Activated CD8-positive, alpha-beta memory T cell treated with anti-CD3 and anti-CD28 coated beads, Interleukin-2, amount 10 ng/mL, durations not matched to agents 7 days and 5 days (primary cell): ENCODE measurements around the gene MPDU1. TPM values are rescaled to one million over a fixed set of nuclear protein-coding genes. Genes with fewer than 3 reads are reported as not detected.
"Not testable (repeated sequence)": the region's sequence is repeated elsewhere in the genome, so short reads cannot be mapped to it uniquely, and the experiment has no call there.

ENCODE experiments used
- ATAC-seq: fragments of 150-1000 bp; cut with Tn5 transposase; one replicate; pipeline ENCODE4 v1.10.0; 2021; ENCODE audit warnings: moderate library complexity
- CTCF ChIA-PET: fragments of 350-600 bp; sonication (Branson Sonifier 250); formaldehyde crosslinking; loops from one replicate; lab custom pipeline; 2021; ENCODE audit warnings: antibody characterized with exemption; lab: Charles Lee
- DNase-seq: peaks from one replicate; pipeline ENCODE4 v3.0.0-alpha.2; 2020
- H3K27ac Mint-ChIP-seq: one replicate; pipeline ENCODE4 v1.8.0; 2021; ENCODE audit warnings: mild to moderate bottlenecking, mixed read lengths
- H3K27me3 Mint-ChIP-seq: one replicate; pipeline ENCODE4 v1.8.0; 2021; ENCODE audit warnings: mixed read lengths
- H3K36me3 Mint-ChIP-seq: one replicate; pipeline ENCODE4 v1.8.0; 2021; ENCODE audit warnings: mild to moderate bottlenecking, mixed read lengths
- H3K4me1 Mint-ChIP-seq: one replicate; pipeline ENCODE4 v1.8.0; 2021; ENCODE audit warnings: mixed read lengths
- H3K4me3 Mint-ChIP-seq: one replicate; pipeline ENCODE4 v1.8.0; 2021; ENCODE audit warnings: mild to moderate bottlenecking, moderate library complexity, mixed read lengths
- H3K9me3 Mint-ChIP-seq: one replicate; pipeline ENCODE4 v1.8.0; 2022; ENCODE audit warnings: low read depth, mixed read lengths
- total RNA-seq, 2 experiments: library from RNA; stranded (reverse); gene quantifications; one replicate each; pipeline ENCODE4 v1.2.3, GENCODE V29; 2021

The MPDU1 gene
- total RNA-seq, 2 experiments from 2014 or later = 57.6 to 76.9 TPM

DNA sequence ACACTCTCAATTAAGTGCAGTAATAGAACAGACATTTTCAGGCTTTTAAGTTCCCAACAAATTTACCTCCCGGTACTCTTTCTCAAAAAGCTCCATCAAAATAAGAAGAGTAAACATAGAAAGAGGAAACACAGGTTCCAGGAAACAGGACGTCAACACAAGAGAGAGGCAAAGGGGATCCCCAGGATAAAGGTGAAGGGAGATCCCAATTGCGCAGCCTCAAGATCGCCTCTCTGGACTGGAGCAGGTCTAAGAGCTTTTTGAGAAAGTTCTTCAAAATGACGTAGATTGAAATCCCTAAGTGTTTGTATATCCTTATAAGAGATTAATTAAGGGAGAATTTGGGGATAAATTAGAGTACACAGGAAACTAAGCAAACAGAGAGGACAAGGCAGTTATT lies 35.0 kb downstream of the MPDU1 start:
- CTCF ChIA-PET = interaction anchor here (0.9 to 1.4 kb wide), 3 partner anchors 8 to 50 kb away, joined by 3 read pairs; partner anchors contain the start of gene SAT2
- H3K9me3 Mint-ChIP-seq = no peaks in the 10 kb centered on the region
- ATAC-seq (no peak), DNase-seq (no peak)
- no peaks in the 10 kb centered on the region for H3K36me3 Mint-ChIP-seq
- H3K4me3 Mint-ChIP-seq = no peak overlapping the region
- H3K4me1 Mint-ChIP-seq = peaks cover 4% of the 10 kb centered on the region
- no peak overlapping the region for H3K27ac Mint-ChIP-seq
- H3K27me3 Mint-ChIP-seq = no peaks in the 10 kb centered on the region

- CTCF ChIA-PET = interaction anchor here (1.6 to 3.1 kb wide), 2 partner anchors 11 to 68 kb away, joined by 3 to 9 read pairs; no protein-coding TSS in a partner anchor
- no peaks in the 10 kb centered on the region for H3K36me3 Mint-ChIP-seq
- DNase-seq (no peak), ATAC-seq (no peak)
- H3K4me1 Mint-ChIP-seq = no peaks in the 10 kb centered on the region
- H3K9me3 Mint-ChIP-seq = no peaks in the 10 kb centered on the region
- no peak overlapping the region for H3K27ac Mint-ChIP-seq
- H3K27me3 Mint-ChIP-seq = no peaks in the 10 kb centered on the region
- no peak overlapping the region for H3K4me3 Mint-ChIP-seq
These were observed 37.2 kb downstream of the MPDU1 start for GRCh38 chr17:7620835-7621234.

DNA sequence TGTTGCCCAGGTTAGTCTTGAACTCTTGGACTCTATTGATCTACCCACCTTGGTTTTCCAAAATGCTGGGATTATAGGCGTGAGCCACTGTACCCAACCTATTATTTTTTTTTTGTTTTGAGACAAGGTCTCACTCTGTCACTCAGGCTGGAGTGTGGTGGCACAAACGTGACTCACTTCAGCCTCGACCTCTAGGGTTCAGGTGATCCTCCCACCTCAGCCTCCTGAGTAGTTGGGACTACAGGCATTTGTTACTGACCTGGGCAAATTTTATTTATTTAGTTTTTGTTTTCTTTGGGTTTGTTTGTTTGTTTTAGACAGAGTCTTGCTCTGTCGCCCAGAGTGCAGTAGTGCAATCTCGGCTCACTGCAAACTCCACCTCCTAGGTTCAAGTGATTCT lies 40.0 kb downstream of the MPDU1 start:
- Mint-ChIP-seq H3K4me1 (peaks cover 14% of the 10 kb centered on the region), H3K36me3 (peaks cover 2% of the 10 kb centered on the region), H3K27ac (no peak overlapping the region), H3K9me3 (no peaks in the 10 kb centered on the region), H3K4me3 (no peak overlapping the region), H3K27me3 (no peaks in the 10 kb centered on the region)
- ATAC-seq (no peak), DNase-seq (no peak)
- CTCF ChIA-PET = interaction anchor here (1.4 kb wide), 1 partner anchor 64 kb away, joined by 4 read pairs; the partner anchor contains the start of gene WRAP53

GRCh38 chr17:7625749-7626148 lies 42.1 kb downstream of the MPDU1 start:
- peaks cover 14% of the 10 kb centered on the region for H3K4me1 Mint-ChIP-seq
- H3K9me3 Mint-ChIP-seq, H3K27me3 Mint-ChIP-seq, DNase-seq, H3K27ac Mint-ChIP-seq, H3K36me3 Mint-ChIP-seq, ATAC-seq, H3K4me3 Mint-ChIP-seq: not testable (repeated sequence)
- CTCF ChIA-PET = interaction anchor here (1.3 to 4.4 kb wide), 2 partner anchors 10 to 61 kb away, joined by 3 to 43 read pairs; partner anchors contain the start of genes FXR2, TP53 and WRAP53

GRCh38 chr17:7626307-7626706 lies 42.7 kb downstream of the MPDU1 start:
- no peak overlapping the region for H3K27ac Mint-ChIP-seq
- CTCF ChIA-PET = interaction anchor here (1.0 to 4.4 kb wide), 5 partner anchors 8 to 60 kb away, joined by 3 to 43 read pairs (median 9); partner anchors contain the start of genes ATP1B2, FXR2, TP53 and WRAP53
- DNase-seq (no peak), ATAC-seq (no peak)
- peaks cover 14% of the 10 kb centered on the region for H3K4me1 Mint-ChIP-seq
- peaks cover 2% of the 10 kb centered on the region for H3K36me3 Mint-ChIP-seq
- no peaks in the 10 kb centered on the region for H3K27me3 Mint-ChIP-seq
- peak overlapping the region; percentile 86 for H3K4me3 Mint-ChIP-seq
- no peaks in the 10 kb centered on the region for H3K9me3 Mint-ChIP-seq

DNA sequence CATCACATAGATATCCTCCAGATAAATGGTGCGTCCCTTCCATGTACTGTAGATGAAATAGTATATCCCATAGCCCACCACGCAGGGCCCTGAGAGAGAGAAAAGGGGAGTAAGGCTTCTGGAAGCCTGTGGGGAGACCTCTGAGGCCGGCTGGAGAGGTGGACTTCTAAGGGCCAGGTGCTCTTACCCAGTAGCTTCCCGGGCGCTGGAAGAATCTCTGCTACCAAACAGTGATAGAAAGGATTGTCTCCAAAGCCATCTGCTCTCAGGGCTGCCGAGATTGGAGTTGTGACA lies 43.3 kb downstream of the MPDU1 start:
- ATAC-seq = no peak
- CTCF ChIA-PET = interaction anchor here (1.0 to 4.4 kb wide), 6 partner anchors 8 to 60 kb away, joined by 3 to 43 read pairs (median 8); partner anchors contain the start of genes ATP1B2, FXR2, SOX15 and TP53
- no peaks in the 10 kb centered on the region for H3K9me3 Mint-ChIP-seq
- peak overlapping the region; percentile 86 for H3K4me3 Mint-ChIP-seq
- H3K27me3 Mint-ChIP-seq = no peaks in the 10 kb centered on the region
- H3K27ac Mint-ChIP-seq = peak overlapping the region; percentile 70
- peaks cover 2% of the 10 kb centered on the region for H3K36me3 Mint-ChIP-seq
- H3K4me1 Mint-ChIP-seq = peaks cover 14% of the 10 kb centered on the region
- no peak for DNase-seq

DNA sequence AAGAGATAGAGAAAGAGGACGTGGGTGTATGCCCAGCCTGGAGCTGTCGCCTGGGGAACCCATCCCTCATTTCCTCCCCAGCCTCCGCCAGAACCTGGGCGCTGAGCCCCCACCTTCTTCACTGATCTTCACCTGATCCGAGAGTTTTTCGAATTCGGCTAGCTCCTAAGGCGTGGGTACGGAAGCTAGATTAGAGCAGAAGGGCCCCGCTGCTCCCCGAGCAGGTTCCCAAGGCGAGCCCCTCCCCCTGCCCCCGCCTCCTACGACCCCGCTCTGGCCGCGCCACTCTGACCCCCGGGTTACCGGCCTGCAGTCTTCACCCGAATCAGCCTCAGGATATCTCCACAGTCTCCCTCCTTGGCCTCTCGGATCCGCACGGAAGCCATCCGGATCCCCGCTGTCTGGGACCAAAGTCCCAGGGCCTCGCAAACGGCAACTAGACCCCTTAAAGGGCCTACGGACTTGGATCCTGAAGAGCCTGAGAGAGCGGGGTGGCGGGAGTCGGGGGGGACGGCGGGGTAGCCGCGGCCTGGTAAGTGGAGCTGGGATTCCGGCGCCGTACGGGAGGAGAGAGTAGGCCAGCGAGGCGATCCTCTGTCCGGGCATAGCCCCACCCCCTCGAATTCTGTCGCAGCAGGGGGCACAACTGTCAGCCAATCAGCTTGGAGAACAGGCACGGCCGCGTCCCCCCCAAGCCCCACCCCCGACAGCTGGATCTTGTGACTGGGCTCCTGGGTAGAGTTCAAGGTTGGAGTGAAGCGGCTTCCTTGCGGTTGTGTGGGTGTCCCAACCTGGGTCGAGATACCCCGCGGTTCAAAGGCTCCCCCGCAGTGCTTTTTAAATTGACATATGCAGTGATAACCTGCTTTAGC lies 43.8 kb downstream of the MPDU1 start, which contains the start of gene SAT2:
Gene SAT2, minus strand, starts transcription at position 572 of the 872 bp plus-strand sequence. Its CDS starts 186 bp downstream, at position 386.
- DNase-seq (peak; percentile 95), ATAC-seq (peak; percentile 98)
- CTCF ChIA-PET = interaction anchor here (0.6 to 4.4 kb wide), 12 partner anchors 9 to 624 kb away, joined by 3 to 43 read pairs (median 4); partner anchors contain the start of genes ATP1B2, FXR2, SOX15 and TP53
- Mint-ChIP-seq H3K27ac (peak within 1 kb of the TSS; percentile 70), H3K4me1 (peaks cover 14% of the 10 kb centered on the region), H3K27me3 (no peaks in the 10 kb centered on the region), H3K36me3 (peaks cover 2% of the 10 kb centered on the region), H3K4me3 (peak within 1 kb of the TSS; percentile 86), H3K9me3 (no peaks in the 10 kb centered on the region)

GRCh38 chr17:7629939-7630571 lies 46.4 kb downstream of the MPDU1 start, which contains the start of gene SHBG:
TSS of gene SHBG (plus strand) at chr17:7630135. CDS start at chr17:7630173, 38 bp downstream.
- no peaks in the 10 kb centered on the region for H3K27me3 Mint-ChIP-seq
- no peak within 1 kb of the TSS for H3K4me3 Mint-ChIP-seq
- CTCF ChIA-PET = interaction anchor here (0.5 to 5.8 kb wide), 3 partner anchors 10 to 193 kb away, joined by 3 to 77 read pairs (median 3); partner anchors contain the start of genes TP53 and WRAP53
- H3K4me1 Mint-ChIP-seq = peaks cover 14% of the 10 kb centered on the region
- no peak within 1 kb of the TSS for H3K27ac Mint-ChIP-seq
- H3K36me3 Mint-ChIP-seq = peaks cover 2% of the 10 kb centered on the region
- DNase-seq (no peak), ATAC-seq (no peak)
- no peaks in the 10 kb centered on the region for H3K9me3 Mint-ChIP-seq

- no peaks in the 10 kb centered on the region for H3K27me3 Mint-ChIP-seq
- H3K36me3 Mint-ChIP-seq = no peaks in the 10 kb centered on the region
- no peak for ATAC-seq
- DNase-seq = no peak
- H3K9me3 Mint-ChIP-seq = no peaks in the 10 kb centered on the region
- H3K27ac Mint-ChIP-seq = no peak overlapping the region
- peaks cover 7% of the 10 kb centered on the region for H3K4me1 Mint-ChIP-seq
- CTCF ChIA-PET = interaction anchor here (0.8 to 5.8 kb wide), 15 partner anchors 10 to 276 kb away, joined by 3 to 77 read pairs (median 5); partner anchors contain the start of genes ATP1B2, CD68, FXR2 and SOX15
- H3K4me3 Mint-ChIP-seq = no peak overlapping the region
These were observed 48.0 kb downstream of the MPDU1 start for GRCh38 chr17:7631398-7632380.

DNA sequence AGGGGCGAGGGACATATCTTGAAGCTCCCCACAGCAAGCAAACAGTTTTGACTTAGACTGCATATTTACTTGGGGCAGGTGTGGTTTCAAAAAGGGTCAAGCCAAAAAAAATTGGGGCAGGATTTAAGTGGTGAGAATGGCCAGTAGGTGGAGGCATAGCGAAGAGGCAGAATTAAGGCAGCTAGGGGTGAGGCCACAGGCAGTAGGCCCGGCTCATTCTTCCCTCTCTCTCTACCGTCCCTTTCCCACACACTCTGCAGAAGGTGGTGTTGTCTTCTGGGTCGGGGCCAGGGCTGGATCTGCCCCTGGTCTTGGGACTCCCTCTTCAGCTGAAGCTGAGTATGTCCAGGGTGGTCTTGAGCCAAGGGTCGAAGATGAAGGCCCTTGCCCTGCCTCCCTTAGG lies 48.8 kb downstream of the MPDU1 start:
- Mint-ChIP-seq H3K4me1 (peaks cover 3% of the 10 kb centered on the region), H3K27me3 (no peaks in the 10 kb centered on the region), H3K36me3 (no peaks in the 10 kb centered on the region), H3K27ac (no peak overlapping the region), H3K9me3 (no peaks in the 10 kb centered on the region), H3K4me3 (no peak overlapping the region)
- CTCF ChIA-PET = interaction anchor here (0.8 to 5.8 kb wide), 17 partner anchors 10 to 409 kb away, joined by 3 to 77 read pairs (median 5); partner anchors contain the start of genes ATP1B2, CD68, FXR2 and SOX15
- DNase-seq (peak; percentile 59), ATAC-seq (peak; percentile 28)

DNA sequence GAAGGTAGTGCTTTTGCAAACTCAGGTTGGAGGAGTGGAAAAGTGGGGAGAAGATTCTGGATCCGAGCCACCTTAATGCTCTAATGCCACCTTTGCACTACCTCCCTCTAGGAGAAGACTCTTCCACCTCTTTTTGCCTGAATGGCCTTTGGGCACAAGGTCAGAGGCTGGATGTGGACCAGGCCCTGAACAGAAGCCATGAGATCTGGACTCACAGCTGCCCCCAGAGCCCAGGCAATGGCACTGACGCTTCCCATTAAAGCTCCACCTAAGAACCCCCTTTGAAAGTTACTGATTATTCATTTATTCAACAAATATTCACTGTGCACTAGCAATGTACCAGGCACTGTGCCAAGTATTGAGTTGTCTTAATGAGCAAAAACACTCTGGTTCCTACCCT lies 49.4 kb downstream of the MPDU1 start:
- Mint-ChIP-seq H3K9me3 (no peaks in the 10 kb centered on the region), H3K27ac (no peak overlapping the region), H3K36me3 (no peaks in the 10 kb centered on the region), H3K4me3 (no peak overlapping the region), H3K27me3 (no peaks in the 10 kb centered on the region), H3K4me1 (no peaks in the 10 kb centered on the region)
- CTCF ChIA-PET = interaction anchor here (0.8 to 5.8 kb wide), 16 partner anchors 9 to 409 kb away, joined by 3 to 77 read pairs (median 5); partner anchors contain the start of genes CD68, FXR2, SOX15 and TP53
- ATAC-seq (no peak), DNase-seq (no peak)

DNA sequence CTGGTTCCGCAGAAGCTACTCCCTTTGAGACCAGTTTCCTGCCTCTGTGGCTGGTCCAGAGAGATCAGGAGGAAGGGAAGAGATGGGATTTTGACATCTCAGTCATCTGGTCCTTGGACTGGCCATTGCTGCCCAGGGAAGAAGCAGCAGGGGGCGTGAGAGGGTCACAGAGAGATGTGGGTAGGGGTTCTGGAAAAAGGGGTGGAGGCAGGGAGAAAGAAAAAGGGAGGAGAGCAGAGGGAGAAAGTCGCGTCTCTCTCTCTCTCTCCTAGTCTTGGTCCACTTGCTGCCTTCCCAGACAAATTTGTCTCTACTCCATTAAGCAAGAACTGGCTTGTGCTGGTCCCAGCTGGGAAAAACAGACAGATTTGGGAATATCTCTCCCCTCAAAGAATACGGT lies 50.7 kb downstream of the MPDU1 start:
- Mint-ChIP-seq H3K4me3 (no peak overlapping the region), H3K27ac (no peak overlapping the region), H3K27me3 (peaks cover 3% of the 10 kb centered on the region), H3K4me1 (no peaks in the 10 kb centered on the region), H3K9me3 (no peaks in the 10 kb centered on the region), H3K36me3 (no peaks in the 10 kb centered on the region)
- ATAC-seq (no peak), DNase-seq (no peak)
- CTCF ChIA-PET = interaction anchor here (0.9 to 5.8 kb wide), 9 partner anchors 19 to 109 kb away, joined by 3 to 77 read pairs (median 4); partner anchors contain the start of genes DNAH2, FXR2, TP53 and WRAP53
